GM12875 (cell line): ENCODE measurements around the gene DIP2A.

ENCODE experiments used
- H3K4me3 ChIP-seq: one replicate; pipeline ENCODE4 v1.5.1; 2011; ENCODE audit warnings: low read depth, low read length, control low read depth
- CTCF ChIP-seq: IDR thresholded peaks from 2 replicates; pipeline ENCODE4 v1.5.1; 2011; ENCODE audit warnings: low read depth, mild to moderate bottlenecking, control low read depth, inconsistent platforms, low read length, moderate library complexity, borderline replicate concordance; ENCODE audit not compliant: insufficient read depth

DIP2A gene

GRCh38 chr21:46426313-46427046 is 32.2 kb upstream of the DIP2A start:
- TF ChIP-seq CTCF, result no peak
- no peak overlapping the region for H3K4me3 ChIP-seq

GRCh38 chr21:46427516-46427915 is 31.2 kb upstream of the DIP2A start:
- TF ChIP-seq CTCF, result no peak
- H3K4me3 ChIP-seq, result no peak overlapping the region

GRCh38 chr21:46428286-46428685 is 30.4 kb upstream of the DIP2A start:
- H3K4me3 ChIP-seq, result no peak overlapping the region

GRCh38 chr21:46428987-46429710 is 29.5 kb upstream of the DIP2A start:
- TF ChIP-seq CTCF, result no peak

More at GRCh38 chr21:46428286-46428685, 30.4 kb upstream of the DIP2A start:
- no peak for TF ChIP-seq CTCF

GRCh38 chr21:46429754-46430681 is 28.7 kb upstream of the DIP2A start:
- no peak for TF ChIP-seq CTCF
- H3K4me3 ChIP-seq, result no peak overlapping the region

More at GRCh38 chr21:46428987-46429710, 29.5 kb upstream of the DIP2A start:
- H3K4me3 ChIP-seq, result no peak overlapping the region

- no peak overlapping the region for H3K4me3 ChIP-seq
- TF ChIP-seq CTCF, result no peak
Observed at GRCh38 chr21:46431448-46431847, 27.2 kb upstream of the DIP2A start.
